SK-N-SH (cell line): ENCODE results near the gene GRK1.

Experiments
- CHD2 ChIP-seq: fragments of 150-350 bp; IDR thresholded peaks from 2 replicates; pipeline ENCODE4 v1.6.1; 2018; ENCODE audit warnings: low read length; ENCODE audit not compliant: partially characterized antibody
- CTCF ChIP-seq: fragments of 200-600 bp; sonication (generic); IDR thresholded peaks from 2 replicates; pipeline ENCODE4 v1.6.1; 2017; ENCODE audit warnings: antibody characterized with exemption, mild to moderate bottlenecking, moderate library complexity
- EZH2phosphoT487 ChIP-seq: fragments of 200-600 bp; sonication (generic); IDR thresholded peaks from 2 replicates; pipeline ENCODE4 v1.6.1; 2017; ENCODE audit warnings: low read depth, mixed run types, mild to moderate bottlenecking, antibody characterized with exemption, moderate library complexity, borderline replicate concordance
- FOXM1 ChIP-seq: IDR thresholded peaks from 2 replicates; pipeline ENCODE4 v1.4.0; 2012; ENCODE audit warnings: low read depth, mild to moderate bottlenecking
- POLR2AphosphoS5 ChIP-seq: IDR thresholded peaks from 2 replicates; pipeline ENCODE4 v1.6.1; 2012; ENCODE audit warnings: low read depth, low read length
- RAD21 ChIP-seq: IDR thresholded peaks from 2 replicates; pipeline ENCODE4 v1.6.1; 2012; ENCODE audit warnings: mild to moderate bottlenecking, low read length
- RFX5 ChIP-seq: IDR thresholded peaks from 2 replicates; pipeline ENCODE4 v1.6.1; 2012; ENCODE audit warnings: mild to moderate bottlenecking, improper control_type of control experiment, low read length
- SMC3 ChIP-seq: IDR thresholded peaks from 2 replicates; pipeline ENCODE4 v1.6.1; 2012; ENCODE audit warnings: low read depth, low read length, improper control_type of control experiment
- TAF1 ChIP-seq: IDR thresholded peaks from 2 replicates; pipeline ENCODE4 v1.6.1; 2012; ENCODE audit warnings: low read depth, mild to moderate bottlenecking, low read length, moderate library complexity, borderline replicate concordance
- YY1 ChIP-seq: IDR thresholded peaks from 2 replicates; pipeline ENCODE4 v1.4.0; 2012; ENCODE audit warnings: low read depth, mild to moderate bottlenecking
- TF ChIP-seq, protein P1 (sequence below): fragments of 150-350 bp; IDR thresholded peaks from 2 replicates; pipeline ENCODE4 v1.6.1; 2016; ENCODE audit warnings: mild to moderate bottlenecking, low read depth, low read length
- TF ChIP-seq, protein P2 (sequence below): IDR thresholded peaks from 2 replicates; pipeline ENCODE4; 2012

DNA sequence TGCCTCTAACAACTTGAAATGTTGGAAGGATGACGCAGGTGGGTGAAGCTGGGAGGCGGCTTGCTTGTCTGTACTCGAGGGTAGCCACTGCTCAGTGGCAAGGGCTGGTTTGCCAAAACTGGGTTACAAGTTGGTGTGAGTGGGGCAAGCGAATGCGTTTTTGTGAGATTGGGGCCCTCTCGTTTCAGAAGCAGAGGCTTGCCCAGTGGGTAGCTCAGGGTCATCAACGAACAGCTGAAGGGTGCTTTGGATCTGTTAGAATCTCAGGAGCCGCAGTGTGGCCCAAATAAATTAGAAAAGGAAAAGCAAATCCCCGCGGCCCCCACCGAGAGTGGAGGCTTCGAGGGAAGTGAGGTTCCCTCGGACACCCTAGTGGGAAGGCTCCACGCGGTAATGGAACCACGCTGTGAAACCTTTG lies 16.3 kb upstream of the GRK1 start:
- TF ChIP-seq TAF1 = no peak
- TF ChIP-seq CTCF = no peak
- no peak for TF ChIP-seq YY1
- TF ChIP-seq SMC3 = no peak
- no peak for TF ChIP-seq POLR2AphosphoS5
- TF ChIP-seq EZH2phosphoT487 = no peak
- TF ChIP-seq RAD21 = no peak
- TF ChIP-seq, protein P1, sequence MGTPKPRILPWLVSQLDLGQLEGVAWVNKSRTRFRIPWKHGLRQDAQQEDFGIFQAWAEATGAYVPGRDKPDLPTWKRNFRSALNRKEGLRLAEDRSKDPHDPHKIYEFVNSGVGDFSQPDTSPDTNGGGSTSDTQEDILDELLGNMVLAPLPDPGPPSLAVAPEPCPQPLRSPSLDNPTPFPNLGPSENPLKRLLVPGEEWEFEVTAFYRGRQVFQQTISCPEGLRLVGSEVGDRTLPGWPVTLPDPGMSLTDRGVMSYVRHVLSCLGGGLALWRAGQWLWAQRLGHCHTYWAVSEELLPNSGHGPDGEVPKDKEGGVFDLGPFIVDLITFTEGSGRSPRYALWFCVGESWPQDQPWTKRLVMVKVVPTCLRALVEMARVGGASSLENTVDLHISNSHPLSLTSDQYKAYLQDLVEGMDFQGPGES = no peak
- no peak for TF ChIP-seq FOXM1
- TF ChIP-seq CHD2 = no peak
- TF ChIP-seq RFX5 = no peak
- TF ChIP-seq, protein P2, sequence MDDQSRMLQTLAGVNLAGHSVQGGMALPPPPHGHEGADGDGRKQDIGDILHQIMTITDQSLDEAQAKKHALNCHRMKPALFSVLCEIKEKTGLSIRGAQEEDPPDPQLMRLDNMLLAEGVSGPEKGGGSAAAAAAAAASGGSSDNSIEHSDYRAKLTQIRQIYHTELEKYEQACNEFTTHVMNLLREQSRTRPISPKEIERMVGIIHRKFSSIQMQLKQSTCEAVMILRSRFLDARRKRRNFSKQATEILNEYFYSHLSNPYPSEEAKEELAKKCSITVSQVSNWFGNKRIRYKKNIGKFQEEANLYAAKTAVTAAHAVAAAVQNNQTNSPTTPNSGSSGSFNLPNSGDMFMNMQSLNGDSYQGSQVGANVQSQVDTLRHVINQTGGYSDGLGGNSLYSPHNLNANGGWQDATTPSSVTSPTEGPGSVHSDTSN = no peak
